Skeletal muscle tissue (tissue), 4 donors: ENCODE measurements around the gene WDR70. TPM values are rescaled to one million over a fixed set of nuclear protein-coding genes. Genes with fewer than 3 reads are reported as not detected.
"Not testable (repeated sequence)": the region's sequence is repeated elsewhere in the genome, so short reads cannot be mapped to it uniquely, and the experiment has no call there.

Experiments
- H3K27ac ChIP-seq: one replicate; pipeline ENCODE4 v1.7.0; 2013; ENCODE audit warnings: mild to moderate bottlenecking, low read depth, low read length, inconsistent platforms
- H3K27me3 ChIP-seq, 3 donors: one replicate each; pipeline ENCODE4 v1.7.0; 2013; ENCODE audit warnings: low read length in 3 of 3; ENCODE audit not compliant: control insufficient read depth in 3 of 3, insufficient read depth in 3 of 3
- H3K36me3 ChIP-seq, 3 donors: one replicate each; pipeline ENCODE4 v1.7.0; 2013; ENCODE audit warnings: low read length in 3 of 3; ENCODE audit not compliant: control insufficient read depth in 3 of 3, insufficient read depth in 3 of 3
- H3K4me1 ChIP-seq, 3 donors: one replicate each; pipeline ENCODE4 v1.7.0; 2013; ENCODE audit warnings: low read length in 3 of 3, mild to moderate bottlenecking in 3 of 3; ENCODE audit not compliant: control insufficient read depth in 3 of 3, insufficient read depth in 3 of 3
- H3K4me3 ChIP-seq, 3 donors: one replicate each; pipeline ENCODE4 v1.7.0; 2013; ENCODE audit warnings: low read length in 3 of 3
- H3K9ac ChIP-seq, 3 donors: one replicate each; pipeline ENCODE4 v1.7.0; 2013; ENCODE audit warnings: low read length in 3 of 3, mild to moderate bottlenecking in 3 of 3, moderate library complexity in 2 of 3, low read depth in 1 of 3
- H3K9me3 ChIP-seq, 3 donors: one replicate each; pipeline ENCODE4 v1.7.0; 2013; ENCODE audit warnings: low read length in 3 of 3; ENCODE audit not compliant: control insufficient read depth in 3 of 3
- total RNA-seq: library from RNA; depleted of rRNA; stranded (reverse); fragments of >200 nt; gene quantifications from one replicate; pipeline ENCODE4 v1.2.3, GENCODE V29; 2014
- donor health status: Osteomylitis.

WDR70 gene
- total RNA-seq, 1 donor from 2014 or later, result 23.0 TPM

GRCh38 chr5:37501152-37501551 is 122.0 kb downstream of the WDR70 start:
- Histone ChIP-seq H3K9ac (no peak overlapping the region), H3K4me3 (no peak overlapping the region), H3K36me3 (peaks cover 0 to 6% (median 0%) of the 10 kb centered on the region in 3 donors), H3K27me3 (no peaks in the 10 kb centered on the region), H3K9me3 (no peaks in the 10 kb centered on the region), H3K27ac (no peak overlapping the region), H3K4me1 (no peaks in the 10 kb centered on the region)

GRCh38 chr5:37506241-37506640 is 127.1 kb downstream of the WDR70 start:
- Histone ChIP-seq H3K9ac (no peak overlapping the region), H3K27ac (no peak overlapping the region), H3K27me3 (no peaks in the 10 kb centered on the region), H3K4me1 (no peaks in the 10 kb centered on the region), H3K36me3 (peaks cover 0 to 2% (median 0%) of the 10 kb centered on the region in 3 donors), H3K4me3 (no peak overlapping the region), H3K9me3 (no peaks in the 10 kb centered on the region)

- Histone ChIP-seq H3K9ac (no peak overlapping the region), H3K27ac (no peak overlapping the region), H3K4me3 (no peak overlapping the region), H3K36me3 (peaks cover 0 to 2% (median 0%) of the 10 kb centered on the region in 3 donors), H3K27me3 (no peaks in the 10 kb centered on the region), H3K9me3 (no peaks in the 10 kb centered on the region), H3K4me1 (no peaks in the 10 kb centered on the region)
Measured at GRCh38 chr5:37506722-37507121, 127.6 kb downstream of the WDR70 start.

- H3K27me3 ChIP-seq, result no peaks in the 10 kb centered on the region
- no peaks in the 10 kb centered on the region for H3K4me1 ChIP-seq
- no peak overlapping the region for H3K9ac ChIP-seq
- H3K4me3 ChIP-seq, result no peak overlapping the region
- H3K9me3 ChIP-seq, result no peaks in the 10 kb centered on the region
- no peak overlapping the region for H3K27ac ChIP-seq
- H3K36me3 ChIP-seq, result no peaks in the 10 kb centered on the region
Measured at GRCh38 chr5:37511646-37512045, 132.5 kb downstream of the WDR70 start.

GRCh38 chr5:37514946-37515345 is 135.8 kb downstream of the WDR70 start:
- no peaks in the 10 kb centered on the region for H3K4me1 ChIP-seq
- H3K27ac ChIP-seq, result no peak overlapping the region
- no peaks in the 10 kb centered on the region for H3K36me3 ChIP-seq
- H3K9me3 ChIP-seq, result no peaks in the 10 kb centered on the region
- H3K27me3 ChIP-seq, result no peaks in the 10 kb centered on the region
- H3K4me3 ChIP-seq, result no peak overlapping the region
- no peak overlapping the region for H3K9ac ChIP-seq

- H3K36me3 ChIP-seq, result no peaks in the 10 kb centered on the region
- H3K9me3 ChIP-seq, result no peaks in the 10 kb centered on the region
- no peak overlapping the region for H3K4me3 ChIP-seq
- H3K9ac ChIP-seq, result no peak overlapping the region
- no peaks in the 10 kb centered on the region for H3K4me1 ChIP-seq
- no peaks in the 10 kb centered on the region for H3K27me3 ChIP-seq
- no peak overlapping the region for H3K27ac ChIP-seq
Measured at GRCh38 chr5:37517686-37518085, 138.6 kb downstream of the WDR70 start.

GRCh38 chr5:37518356-37518755 is 139.2 kb downstream of the WDR70 start:
- H3K27me3 ChIP-seq, H3K27ac ChIP-seq, H3K36me3 ChIP-seq, H3K4me3 ChIP-seq, H3K4me1 ChIP-seq, H3K9ac ChIP-seq, H3K9me3 ChIP-seq: not testable (repeated sequence)

- H3K9me3 ChIP-seq, result no peaks in the 10 kb centered on the region
- H3K4me3 ChIP-seq, result no peak overlapping the region
- H3K36me3 ChIP-seq, result no peaks in the 10 kb centered on the region
- H3K27me3 ChIP-seq, result no peaks in the 10 kb centered on the region
- H3K27ac ChIP-seq, result no peak overlapping the region
- no peaks in the 10 kb centered on the region for H3K4me1 ChIP-seq
- no peak overlapping the region for H3K9ac ChIP-seq
Measured at GRCh38 chr5:37519304-37519703, 140.2 kb downstream of the WDR70 start.

GRCh38 chr5:37519807-37520206 is 140.7 kb downstream of the WDR70 start:
- Histone ChIP-seq H3K27me3 (no peaks in the 10 kb centered on the region), H3K4me1 (no peaks in the 10 kb centered on the region), H3K9ac (no peak overlapping the region), H3K9me3 (no peaks in the 10 kb centered on the region), H3K27ac (no peak overlapping the region), H3K36me3 (no peaks in the 10 kb centered on the region), H3K4me3 (no peak overlapping the region)

GRCh38 chr5:37520811-37521210 is 141.7 kb downstream of the WDR70 start:
- no peaks in the 10 kb centered on the region for H3K4me1 ChIP-seq
- H3K27me3 ChIP-seq, result no peaks in the 10 kb centered on the region
- H3K36me3 ChIP-seq, result no peaks in the 10 kb centered on the region
- no peaks in the 10 kb centered on the region for H3K9me3 ChIP-seq
- no peak overlapping the region for H3K9ac ChIP-seq
- no peak overlapping the region for H3K27ac ChIP-seq
- H3K4me3 ChIP-seq, result no peak overlapping the region
